ENCODE measurements around the gene CTU1.

CTU1 gene

DNA sequence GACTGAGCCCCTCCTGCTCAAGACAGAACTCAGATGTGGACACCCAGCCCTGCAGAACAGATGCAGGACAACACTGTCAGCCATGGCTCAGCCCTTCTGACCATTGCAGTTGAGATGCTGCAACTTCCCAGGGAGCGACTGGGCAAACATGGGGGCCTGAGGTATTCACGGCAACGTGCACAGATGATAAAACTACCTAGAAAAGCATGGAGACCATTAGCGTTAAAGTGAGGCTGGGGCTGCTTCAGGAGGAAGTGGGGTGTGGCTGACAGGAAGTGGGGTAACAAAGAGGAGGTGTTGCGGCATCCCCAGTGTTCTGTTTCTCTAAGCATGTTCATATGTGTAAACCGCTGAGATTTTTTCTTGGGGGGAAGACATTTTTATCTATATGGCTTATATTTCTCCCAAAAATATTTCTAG lies 15.2 kb upstream of the CTU1 start:
- H3K4me3 Mint-ChIP-seq = peak overlapping the region; percentile 40
- H3K9me3 Mint-ChIP-seq = no peaks in the 10 kb centered on the region
- peak overlapping the region; percentile 83 for H3K27ac Mint-ChIP-seq
- no peaks in the 10 kb centered on the region for H3K36me3 Mint-ChIP-seq (ENCODE audit: low read depth)
- H3K4me1 Mint-ChIP-seq (ENCODE audit: low read depth) = peaks cover 64% of the 10 kb centered on the region
- no peaks in the 10 kb centered on the region for H3K27me3 Mint-ChIP-seq

DNA sequence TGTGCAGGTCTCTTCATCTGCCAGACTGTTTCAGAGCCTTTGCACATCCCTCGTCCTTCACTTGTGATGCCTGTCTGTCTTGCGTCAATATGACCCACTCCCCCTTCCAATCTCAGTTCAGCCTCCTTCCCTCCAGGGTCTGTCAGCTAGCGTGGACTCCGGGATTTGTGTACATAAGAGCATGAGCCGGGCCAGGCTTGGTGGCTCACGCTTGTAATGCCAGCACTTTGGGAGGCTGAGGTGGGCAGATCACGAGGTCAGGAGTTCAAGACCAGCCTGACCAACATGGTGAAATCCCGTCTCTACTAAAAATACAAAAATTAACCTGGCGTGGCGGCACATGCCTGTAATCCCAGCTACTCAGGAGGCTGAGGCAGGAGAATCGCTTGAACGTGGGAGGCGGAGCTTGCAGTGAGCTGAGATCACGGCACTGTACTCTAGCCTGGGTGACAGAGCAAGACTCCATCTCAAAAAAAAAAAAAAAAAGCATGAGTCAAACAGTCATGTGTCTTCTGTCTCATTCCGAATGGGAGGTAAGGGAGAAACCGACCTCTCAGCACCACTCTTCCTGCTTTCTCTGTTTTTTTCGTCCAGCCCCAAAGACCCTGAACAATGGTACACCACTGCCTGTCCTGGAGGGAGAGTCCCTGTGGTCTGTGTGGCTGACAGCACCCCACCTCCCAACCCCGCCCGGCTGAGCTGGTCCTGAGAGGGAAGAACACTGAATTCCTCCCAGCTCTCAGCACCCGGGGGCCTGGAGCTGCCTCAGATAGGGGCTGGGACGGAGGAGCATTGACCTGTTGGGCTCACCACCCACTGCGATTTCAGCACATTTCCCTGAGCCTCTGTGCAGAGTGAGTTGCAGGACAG lies 14.1 kb upstream of the CTU1 start:
- peak overlapping the region; percentile 26 for H3K27ac Mint-ChIP-seq
- peak overlapping the region; percentile 3 for H3K4me3 Mint-ChIP-seq

DNA sequence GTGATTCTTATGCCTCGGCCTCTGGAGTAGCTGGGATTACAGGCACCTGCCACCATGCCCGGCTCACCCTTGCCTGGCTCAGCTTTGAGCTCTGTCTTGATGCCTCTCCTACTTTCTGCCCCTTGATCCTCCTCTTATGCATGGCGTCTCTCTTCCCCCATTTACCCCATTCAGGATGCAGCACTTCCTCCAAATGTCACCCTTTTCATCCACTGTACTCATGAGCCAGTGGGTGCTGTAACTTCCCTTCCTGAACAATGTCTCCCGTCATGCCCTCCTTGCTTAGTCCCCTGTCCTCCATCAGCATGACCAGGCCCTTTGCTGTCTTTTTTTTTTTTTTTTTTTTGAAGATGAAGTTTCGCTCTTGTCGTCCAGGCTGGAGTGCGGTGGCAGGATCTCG lies 13.0 kb upstream of the CTU1 start:
- H3K9me3 Mint-ChIP-seq = no peaks in the 10 kb centered on the region
- peaks cover 57% of the 10 kb centered on the region for H3K4me1 Mint-ChIP-seq (ENCODE audit: low read depth)
- H3K27me3 Mint-ChIP-seq = no peaks in the 10 kb centered on the region
- H3K27ac Mint-ChIP-seq = no peak overlapping the region
- no peaks in the 10 kb centered on the region for H3K36me3 Mint-ChIP-seq (ENCODE audit: low read depth)
- no peak overlapping the region for H3K4me3 Mint-ChIP-seq

More for the DNA sequence above, 14.1 kb upstream of the CTU1 start:
- H3K27me3 Mint-ChIP-seq = no peaks in the 10 kb centered on the region
- no peaks in the 10 kb centered on the region for H3K36me3 Mint-ChIP-seq (ENCODE audit: low read depth)
- H3K9me3 Mint-ChIP-seq = no peaks in the 10 kb centered on the region
- peaks cover 57% of the 10 kb centered on the region for H3K4me1 Mint-ChIP-seq (ENCODE audit: low read depth)

DNA sequence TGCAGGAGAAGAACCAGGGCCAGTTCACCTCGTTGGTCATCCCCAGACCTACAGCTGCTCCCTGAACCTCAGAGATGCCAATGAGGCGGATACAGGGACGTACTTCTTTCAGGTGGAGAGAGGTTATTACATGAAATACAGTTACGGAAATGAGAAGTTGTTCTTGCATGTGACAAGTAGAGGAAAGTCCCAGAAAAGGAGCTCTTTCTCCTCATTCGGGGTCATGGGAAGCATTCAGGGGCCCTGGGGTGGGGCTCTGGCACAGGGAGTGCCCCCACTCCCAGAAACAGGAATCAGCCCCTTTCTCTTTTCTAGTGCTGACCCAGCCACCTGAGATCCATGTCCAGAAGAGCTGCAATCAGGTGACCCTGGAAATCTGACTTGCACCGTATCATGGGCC lies 12.0 kb upstream of the CTU1 start:
- H3K4me3 Mint-ChIP-seq = no peak overlapping the region
- peaks cover 64% of the 10 kb centered on the region for H3K4me1 Mint-ChIP-seq (ENCODE audit: low read depth)
- H3K27ac Mint-ChIP-seq = no peak overlapping the region
- H3K27me3 Mint-ChIP-seq = no peaks in the 10 kb centered on the region
- H3K9me3 Mint-ChIP-seq = no peaks in the 10 kb centered on the region
- H3K36me3 Mint-ChIP-seq (ENCODE audit: low read depth) = no peaks in the 10 kb centered on the region

DNA sequence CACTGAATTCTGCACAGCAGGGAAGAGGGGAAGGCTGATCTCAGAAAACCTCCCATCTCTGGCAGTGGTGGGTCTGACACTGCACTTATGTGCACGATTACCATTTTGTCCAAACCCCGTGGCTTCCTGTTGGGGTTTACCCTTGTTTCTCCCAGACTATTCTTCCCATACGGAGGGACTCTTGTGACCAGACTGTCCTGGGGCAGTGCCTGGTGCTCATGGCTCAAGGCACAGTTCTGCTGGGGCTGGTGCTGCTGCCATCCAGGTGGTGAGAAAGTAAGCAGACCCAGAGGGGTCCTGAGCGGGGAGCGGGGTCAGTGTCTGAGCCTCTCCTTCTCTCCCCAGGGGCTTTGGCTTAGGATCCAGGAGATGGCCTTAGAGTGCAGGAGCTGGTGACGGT lies 11.4 kb upstream of the CTU1 start:
- Mint-ChIP-seq H3K27ac (no peak overlapping the region), H3K27me3 (no peaks in the 10 kb centered on the region), H3K4me1 (ENCODE audit: low read depth) (peaks cover 64% of the 10 kb centered on the region), H3K36me3 (ENCODE audit: low read depth) (no peaks in the 10 kb centered on the region), H3K4me3 (no peak overlapping the region), H3K9me3 (no peaks in the 10 kb centered on the region)

DNA sequence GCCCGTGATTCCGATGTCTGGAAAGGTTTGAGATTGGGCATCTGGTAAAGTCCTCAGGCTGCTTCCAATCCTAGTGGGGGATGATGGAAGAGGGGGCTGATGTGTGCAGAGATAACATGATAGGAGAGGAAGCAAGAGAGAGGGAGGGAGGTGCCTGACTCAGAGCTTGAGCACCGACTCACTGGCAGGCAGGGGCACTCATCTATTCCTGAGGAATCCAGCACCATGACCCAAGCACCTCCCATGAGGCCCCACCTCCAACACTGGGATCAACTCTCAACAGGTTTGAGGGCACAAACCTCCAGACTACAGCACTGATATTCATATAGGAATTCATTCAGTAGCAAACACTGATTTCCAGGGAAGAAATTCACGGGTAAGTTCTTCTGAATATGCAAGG lies 10.9 kb upstream of the CTU1 start:
- H3K4me3 Mint-ChIP-seq = no peak overlapping the region
- no peak overlapping the region for H3K27ac Mint-ChIP-seq
- H3K27me3 Mint-ChIP-seq = no peaks in the 10 kb centered on the region
- H3K4me1 Mint-ChIP-seq (ENCODE audit: low read depth) = peaks cover 64% of the 10 kb centered on the region
- no peaks in the 10 kb centered on the region for H3K36me3 Mint-ChIP-seq (ENCODE audit: low read depth)
- no peaks in the 10 kb centered on the region for H3K9me3 Mint-ChIP-seq

DNA sequence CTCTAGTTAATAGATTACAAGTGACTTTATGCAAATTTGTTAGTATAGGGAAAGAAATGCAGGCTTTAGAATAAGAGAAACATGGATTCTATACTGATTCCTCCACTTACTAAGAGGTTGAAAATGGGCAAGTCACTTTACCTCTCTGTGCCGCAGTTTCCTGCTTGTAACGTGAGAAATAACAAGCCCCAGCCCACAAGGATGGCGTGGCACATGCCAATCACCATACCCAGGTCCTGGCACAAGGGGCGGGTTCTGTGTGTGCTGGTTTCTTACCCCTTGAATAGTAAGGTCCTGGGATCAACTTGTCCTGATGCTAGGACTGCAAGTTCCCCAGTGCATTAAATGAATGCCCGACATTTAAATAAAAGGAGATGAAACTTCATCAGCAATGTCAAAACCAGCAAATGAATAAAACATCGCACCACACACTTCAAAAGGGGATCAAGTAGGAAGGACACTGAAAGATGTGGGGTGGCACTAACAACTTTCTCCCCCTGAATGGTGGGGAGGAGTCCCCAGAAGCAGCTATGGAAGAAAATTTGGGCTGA lies 8.6 kb upstream of the CTU1 start:
- Mint-ChIP-seq H3K9me3 (no peaks in the 10 kb centered on the region), H3K4me3 (no peak overlapping the region), H3K27me3 (no peaks in the 10 kb centered on the region), H3K4me1 (ENCODE audit: low read depth) (peaks cover 45% of the 10 kb centered on the region), H3K36me3 (ENCODE audit: low read depth) (no peaks in the 10 kb centered on the region), H3K27ac (peak overlapping the region; percentile 24)

DNA sequence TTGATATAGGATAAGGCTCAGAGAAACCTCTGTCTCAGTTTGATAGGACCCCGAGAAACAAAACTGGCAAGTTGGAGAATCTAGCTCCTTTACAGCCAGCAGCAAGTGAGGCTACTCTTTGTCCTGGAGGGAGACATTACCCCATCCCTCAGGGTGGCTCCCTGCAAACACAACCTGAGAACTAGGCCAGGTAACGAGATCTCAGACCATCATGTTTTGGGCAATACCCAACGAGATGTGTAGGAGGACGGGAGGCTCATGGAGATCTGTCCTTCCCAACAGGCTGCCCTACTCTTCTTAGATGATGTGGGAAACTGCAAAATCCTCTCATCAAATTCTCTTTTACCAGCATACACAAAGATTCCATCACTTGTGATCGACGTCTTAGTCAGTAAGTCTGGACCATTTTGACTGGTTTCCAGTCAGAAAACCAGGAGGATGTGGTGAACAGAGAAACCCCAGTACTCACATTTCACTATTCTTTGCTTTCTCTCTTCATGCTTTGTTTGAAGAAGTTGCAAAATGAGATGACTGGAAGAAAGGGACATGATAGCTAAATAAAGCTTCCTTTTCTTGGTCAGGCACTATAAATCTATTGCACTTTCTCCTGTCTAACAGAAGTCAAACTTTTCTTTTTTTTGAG lies 6.0 kb upstream of the CTU1 start:
- Mint-ChIP-seq H3K4me3 (no peak overlapping the region), H3K27me3 (no peaks in the 10 kb centered on the region), H3K27ac (peak overlapping the region; percentile 60), H3K9me3 (no peaks in the 10 kb centered on the region), H3K36me3 (ENCODE audit: low read depth) (no peaks in the 10 kb centered on the region), H3K4me1 (ENCODE audit: low read depth) (peaks cover 39% of the 10 kb centered on the region)

DNA sequence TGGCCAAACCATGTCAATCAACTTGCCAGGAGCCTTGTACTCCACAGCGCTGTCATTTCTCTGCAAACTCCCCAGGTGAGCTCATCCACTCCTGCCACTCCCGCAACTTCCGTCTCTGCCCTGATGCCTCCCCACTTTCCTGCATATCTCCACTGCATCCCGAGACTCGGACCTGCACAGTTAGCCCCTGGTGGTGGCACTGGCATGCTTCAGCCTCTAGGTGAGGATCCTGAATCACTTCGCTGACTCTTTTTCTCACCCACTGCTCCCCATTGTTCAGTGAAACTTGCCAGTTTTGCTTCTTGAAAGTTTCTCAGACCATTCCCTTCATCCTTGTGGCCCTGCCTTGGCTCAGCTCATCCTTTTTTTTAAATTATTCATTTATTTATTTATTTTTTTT lies 3.4 kb upstream of the CTU1 start:
- Mint-ChIP-seq H3K27me3 (no peaks in the 10 kb centered on the region), H3K4me3 (no peak overlapping the region), H3K36me3 (ENCODE audit: low read depth) (peaks cover 5% of the 10 kb centered on the region), H3K27ac (no peak overlapping the region), H3K9me3 (no peaks in the 10 kb centered on the region), H3K4me1 (ENCODE audit: low read depth) (peaks cover 45% of the 10 kb centered on the region)

DNA sequence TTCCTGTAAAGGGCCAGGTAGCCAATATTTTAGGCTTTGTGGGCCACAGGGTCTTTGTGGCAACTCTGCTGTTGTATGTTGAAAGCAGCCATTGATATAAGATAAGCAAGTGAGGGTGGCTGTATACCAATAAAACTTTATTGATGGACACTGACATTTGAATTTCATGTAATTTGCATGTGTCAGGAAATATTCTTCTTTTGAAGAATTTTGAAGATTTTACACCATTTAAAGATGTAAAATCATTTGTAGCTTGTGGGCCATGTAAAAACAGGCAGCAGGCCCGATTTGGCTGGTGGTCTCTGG lies 2.4 kb upstream of the CTU1 start:
- Mint-ChIP-seq H3K4me3 (no peak overlapping the region), H3K27ac (no peak overlapping the region), H3K36me3 (ENCODE audit: low read depth) (peaks cover 11% of the 10 kb centered on the region)

DNA sequence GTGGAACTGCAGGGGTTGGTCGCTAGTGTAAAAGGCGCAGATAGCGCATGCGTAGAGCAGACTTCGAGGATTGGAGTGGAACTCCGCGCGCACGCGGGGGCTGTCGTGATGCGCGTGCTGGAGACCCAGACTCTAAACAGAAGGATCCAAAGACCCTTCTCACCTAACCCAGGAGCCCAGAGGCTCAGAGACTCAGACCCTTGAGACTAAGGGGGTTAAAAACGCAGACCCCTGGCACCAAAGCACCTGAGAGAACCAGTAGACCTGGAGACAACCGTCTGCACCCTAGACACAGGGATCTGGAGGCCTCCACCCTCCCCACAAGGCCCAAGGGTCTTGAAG lies 567 bp upstream of the CTU1 start:
- no peaks in the 10 kb centered on the region for H3K9me3 Mint-ChIP-seq
- peak overlapping the region; percentile 97 for H3K27ac Mint-ChIP-seq
- H3K36me3 Mint-ChIP-seq (ENCODE audit: low read depth) = peaks cover 18% of the 10 kb centered on the region
- peaks cover 37% of the 10 kb centered on the region for H3K4me1 Mint-ChIP-seq (ENCODE audit: low read depth)
- H3K4me3 Mint-ChIP-seq = peak overlapping the region; percentile 88
- no peaks in the 10 kb centered on the region for H3K27me3 Mint-ChIP-seq

More for the DNA sequence above, 2.4 kb upstream of the CTU1 start:
- peaks cover 41% of the 10 kb centered on the region for H3K4me1 Mint-ChIP-seq (ENCODE audit: low read depth)
- H3K27me3 Mint-ChIP-seq = no peaks in the 10 kb centered on the region
- no peaks in the 10 kb centered on the region for H3K9me3 Mint-ChIP-seq

DNA sequence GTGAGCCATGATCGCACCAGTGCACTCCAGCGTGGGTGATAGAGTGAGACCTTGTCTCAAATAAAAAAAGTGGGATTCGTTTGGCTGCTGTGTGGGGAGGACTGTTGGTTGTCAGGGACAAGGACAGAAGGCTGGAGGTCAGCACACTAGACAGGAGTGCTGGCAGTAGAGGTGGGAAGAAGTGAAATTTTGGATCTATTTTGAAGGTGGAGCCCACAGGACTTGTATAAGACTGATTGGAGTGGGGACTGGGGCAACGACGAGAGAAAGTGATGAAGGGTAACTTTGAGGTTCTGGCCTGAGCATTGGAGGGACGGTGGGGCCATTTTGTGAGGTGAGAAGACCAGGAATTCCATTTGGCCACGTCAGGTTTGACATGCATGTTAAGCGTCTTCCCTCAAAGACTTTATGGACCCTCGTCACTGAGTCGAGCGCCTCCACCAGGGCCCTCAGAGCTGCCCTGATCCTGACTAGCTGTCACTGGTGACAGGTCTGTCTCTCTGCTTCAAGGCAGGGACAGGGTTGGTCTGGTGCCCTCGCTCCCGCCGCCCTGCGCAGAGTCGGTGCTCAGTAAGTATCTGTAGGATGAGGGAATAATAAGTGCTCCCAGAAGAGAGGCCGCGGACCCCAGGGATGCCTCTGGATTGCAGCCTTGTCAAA lies 673 bp downstream of the CTU1 start:
- H3K27ac Mint-ChIP-seq = peak overlapping the region; percentile 97
- peak overlapping the region; percentile 88 for H3K4me3 Mint-ChIP-seq
- no peaks in the 10 kb centered on the region for H3K9me3 Mint-ChIP-seq
- H3K27me3 Mint-ChIP-seq = no peaks in the 10 kb centered on the region
- H3K4me1 Mint-ChIP-seq (ENCODE audit: low read depth) = peaks cover 47% of the 10 kb centered on the region
- peaks cover 31% of the 10 kb centered on the region for H3K36me3 Mint-ChIP-seq (ENCODE audit: low read depth)

DNA sequence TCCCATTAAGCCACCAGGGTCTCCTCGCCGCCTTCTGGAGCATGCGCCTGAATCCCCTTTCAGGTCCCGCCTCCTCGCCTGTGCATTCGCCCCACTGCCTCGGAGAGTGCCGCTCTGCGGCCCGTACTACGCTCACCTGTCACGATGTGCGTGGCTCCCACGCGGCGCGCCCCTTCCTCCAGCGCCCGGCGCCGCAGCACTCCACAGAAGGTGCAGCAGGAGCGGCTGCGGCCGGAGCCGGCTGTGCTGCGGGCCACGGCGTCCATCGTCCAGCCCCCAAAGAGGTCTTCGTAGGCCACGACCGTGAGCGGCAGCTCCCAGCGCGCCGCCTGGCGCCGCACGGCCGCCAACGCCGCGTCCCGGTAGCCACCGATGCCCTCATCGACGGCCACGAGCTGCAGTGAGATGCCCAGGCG lies 4.3 kb downstream of the CTU1 start:
- Mint-ChIP-seq H3K4me3 (no peak overlapping the region), H3K27me3 (no peaks in the 10 kb centered on the region), H3K27ac (no peak overlapping the region), H3K4me1 (ENCODE audit: low read depth) (peaks cover 51% of the 10 kb centered on the region), H3K36me3 (ENCODE audit: low read depth) (peaks cover 54% of the 10 kb centered on the region), H3K9me3 (no peaks in the 10 kb centered on the region)

DNA sequence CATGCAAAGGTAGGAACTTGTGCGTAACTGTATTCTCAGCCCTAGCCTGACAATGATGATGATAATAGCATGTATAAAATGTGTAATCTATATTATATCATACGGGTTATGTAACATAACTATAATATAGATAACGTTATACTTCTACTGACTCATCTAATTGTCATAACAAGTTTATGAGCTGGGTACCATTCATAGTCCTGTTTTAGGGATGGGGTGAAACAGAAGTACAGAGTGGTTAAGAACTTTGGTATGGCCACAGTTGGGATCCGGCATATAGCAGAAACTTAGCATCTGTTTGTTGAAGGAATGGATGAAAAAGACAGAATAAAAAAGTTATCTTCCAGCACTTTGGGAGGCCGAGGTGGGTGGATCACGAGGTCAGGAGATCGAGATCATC lies 5.2 kb downstream of the CTU1 start:
- Mint-ChIP-seq H3K4me3 (no peak overlapping the region), H3K9me3 (no peaks in the 10 kb centered on the region), H3K27ac (no peak overlapping the region), H3K36me3 (ENCODE audit: low read depth) (peaks cover 55% of the 10 kb centered on the region), H3K27me3 (no peaks in the 10 kb centered on the region), H3K4me1 (ENCODE audit: low read depth) (peaks cover 44% of the 10 kb centered on the region)

DNA sequence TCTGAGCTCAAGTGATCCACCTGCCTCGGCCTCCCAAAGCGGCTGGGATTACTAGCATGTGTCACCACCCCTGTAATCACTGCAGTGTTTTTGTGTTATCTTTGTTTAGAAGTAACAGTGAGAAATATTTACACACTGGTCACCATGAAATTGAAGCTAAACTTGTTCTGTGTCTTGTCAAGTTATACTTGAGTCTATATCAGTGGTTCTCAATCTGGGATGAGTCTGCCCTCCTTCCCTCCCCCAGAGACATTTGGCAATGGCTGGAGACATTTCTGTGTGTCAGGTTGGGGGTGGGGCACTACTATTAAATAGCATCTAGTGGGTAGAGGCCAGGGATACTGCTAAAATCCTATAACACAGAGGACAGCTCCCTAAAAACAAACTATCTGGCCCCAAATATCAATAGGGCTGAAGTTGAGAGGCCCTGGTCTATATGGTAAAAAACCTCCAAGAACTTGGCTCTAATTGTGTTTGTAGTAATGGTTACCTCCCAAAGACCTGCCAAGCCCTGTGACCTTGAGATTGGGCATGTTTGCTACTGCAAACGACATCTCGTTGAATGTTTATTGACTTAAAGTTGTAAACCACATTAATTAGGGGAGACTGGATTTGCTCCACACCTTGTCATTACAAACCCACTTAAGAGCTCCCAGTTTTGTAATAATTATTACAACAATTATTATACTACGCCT lies 6.9 kb downstream of the CTU1 start:
- no peak overlapping the region for H3K27ac Mint-ChIP-seq
- no peak overlapping the region for H3K4me3 Mint-ChIP-seq
- no peaks in the 10 kb centered on the region for H3K27me3 Mint-ChIP-seq
- peaks cover 39% of the 10 kb centered on the region for H3K4me1 Mint-ChIP-seq (ENCODE audit: low read depth)
- peaks cover 61% of the 10 kb centered on the region for H3K36me3 Mint-ChIP-seq (ENCODE audit: low read depth)
- no peaks in the 10 kb centered on the region for H3K9me3 Mint-ChIP-seq

All from stimulated activated naive CD8-positive, alpha-beta T cell treated with anti-CD3 and anti-CD28 coated beads, Interleukin-15, Interleukin-2, amounts not matched to agents 100 ng/mL and 50 ng/mL, for 24 hours (primary cell).